SK-N-SH (cell line): ENCODE measurements around the gene DLGAP3. TPM values are rescaled to one million over a fixed set of nuclear protein-coding genes. Genes with fewer than 3 reads are reported as not detected.

ENCODE experiments used
- CTCF ChIA-PET: fragments of 300-600, 350-600 bp; formaldehyde crosslinking; extraction: SDS; loops from one replicate; lab custom pipeline; 2021; lab: Yijun Ruan, JAX
- POLR2A ChIA-PET: fragments of 350-600 bp; sonication (Branson Sonifier 250); formaldehyde crosslinking; extraction: SDS; loops from one replicate; lab custom pipeline; 2020; ENCODE audit warnings: antibody characterized with exemption, inconsistent platforms; lab: Yijun Ruan, JAX
- DNase-seq: peaks from one replicate; pipeline ENCODE4 v3.0.0; 2012
- H2AFZ ChIP-seq: fragments of 200-600 bp; sonication (generic); 2 replicates; pipeline ENCODE4 v1.8.1; 2016; ENCODE audit warnings: antibody characterized with exemption, mild to moderate bottlenecking, low read depth
- H3F3A ChIP-seq: fragments of 200-600 bp; sonication (generic); replicated peaks from 2 replicates; pipeline ENCODE3; 2016; ENCODE audit warnings: antibody characterized with exemption, mild to moderate bottlenecking; ENCODE audit not compliant: insufficient read depth
- H3K27ac ChIP-seq, 2 experiments: fragments of 200-500 bp in 1 of 2; fragments of 200-600 bp in 1 of 2; sonication (Bioruptor generic) in 1 of 2; sonication (generic), shearing (Covaris generic) in 1 of 2; 2 replicates each; pipeline versions ENCODE4 v1.5.1 to v1.6.1; 2014 to 2016; ENCODE audit warnings: low read depth in 2 of 2, inconsistent platforms in 1 of 2, low read length in 1 of 2, mild to moderate bottlenecking in 1 of 2, mixed read lengths in 1 of 2
- H3K27me3 ChIP-seq: fragments of 200-600 bp; sonication (generic), shearing (Covaris generic); 2 replicates; pipeline ENCODE4 v1.6.1; 2016; ENCODE audit warnings: mixed run types; ENCODE audit not compliant: insufficient read depth
- H3K36me3 ChIP-seq, 2 experiments: fragments of 200-500 bp in 1 of 2; fragments of 200-600 bp in 1 of 2; sonication (Bioruptor generic) in 1 of 2; sonication (generic) in 1 of 2; replicated peaks in 1 of 2; 2 replicates each; pipeline versions ENCODE3 to v1.5.1; 2014 to 2016; ENCODE audit warnings: low read length in 1 of 2, mild to moderate bottlenecking in 1 of 2; ENCODE audit not compliant: insufficient read depth in 2 of 2, control insufficient read depth in 1 of 2
- H3K4me1 ChIP-seq, 2 experiments: fragments of 200-500 bp in 1 of 2; fragments of 200-600 bp in 1 of 2; sonication (Bioruptor generic) in 1 of 2; sonication (generic), shearing (Covaris generic) in 1 of 2; 2 replicates each; pipeline versions ENCODE4 v1.5.1 to v1.6.1; 2014 to 2016; ENCODE audit warnings: low read depth in 1 of 2, low read length in 1 of 2, mixed run types in 1 of 2; ENCODE audit not compliant: insufficient read depth in 2 of 2, control insufficient read depth in 1 of 2
- H3K4me2 ChIP-seq: fragments of 200-600 bp; sonication (generic), shearing (Covaris generic); 2 replicates; pipeline ENCODE4 v1.6.1; 2017; ENCODE audit warnings: mixed run types
- H3K4me3 ChIP-seq, 2 experiments: fragments of 200-500 bp in 1 of 2; fragments of 200-600 bp in 1 of 2; sonication (Bioruptor generic) in 1 of 2; sonication (generic), shearing (Covaris generic) in 1 of 2; 2 replicates each; pipeline versions ENCODE4 v1.5.1 to v1.8.1; 2014 to 2016; ENCODE audit warnings: low read depth in 2 of 2, inconsistent platforms in 1 of 2, low read length in 1 of 2, mild to moderate bottlenecking in 1 of 2, mixed read lengths in 1 of 2, moderate library complexity in 1 of 2
- H3K79me2 ChIP-seq: fragments of 200-600 bp; sonication (generic); 2 replicates; pipeline ENCODE4 v1.8.1; 2017; ENCODE audit warnings: mild to moderate bottlenecking; ENCODE audit not compliant: insufficient read depth
- H3K9ac ChIP-seq: fragments of 200-600 bp; sonication (generic); 2 replicates; pipeline ENCODE4 v1.6.1; 2017; ENCODE audit warnings: mixed run types
- H3K9me2 ChIP-seq: fragments of 200-600 bp; sonication (generic); 2 replicates; pipeline ENCODE4 v1.6.1; 2017; ENCODE audit warnings: mixed run types
- H3K9me3 ChIP-seq: fragments of 200-600 bp; sonication (generic); 2 replicates; pipeline ENCODE4 v1.6.1; 2017; ENCODE audit warnings: mixed run types, mild to moderate bottlenecking, moderate library complexity
- H4K20me1 ChIP-seq: fragments of 200-600 bp; sonication (generic); 2 replicates; pipeline ENCODE4 v1.6.1; 2017; ENCODE audit warnings: mild to moderate bottlenecking, mixed run types; ENCODE audit not compliant: insufficient read depth
- CTCF ChIP-seq: fragments of 200-600 bp; sonication (generic); IDR thresholded peaks from 2 replicates; pipeline ENCODE4 v1.6.1; 2017; ENCODE audit warnings: antibody characterized with exemption, mild to moderate bottlenecking, moderate library complexity
- FOSL2 ChIP-seq: IDR thresholded peaks from 2 replicates; pipeline ENCODE4 v1.4.0; 2012; ENCODE audit warnings: low read depth, mild to moderate bottlenecking, moderate library complexity, borderline replicate concordance
- FOXJ3 ChIP-seq: sonication (generic); formaldehyde crosslinking; IDR thresholded peaks from 2 replicates; pipeline ENCODE4 v1.5.1; 2020; ENCODE audit warnings: mild to moderate bottlenecking, missing genetic modification reagents
- GATA2 ChIP-seq: sonication (generic); formaldehyde crosslinking; IDR thresholded peaks from 2 replicates; pipeline ENCODE4 v1.5.0; 2020; ENCODE audit warnings: mild to moderate bottlenecking, missing genetic modification reagents
- MAX ChIP-seq: IDR thresholded peaks from 2 replicates; pipeline ENCODE4 v1.4.0; 2012; ENCODE audit warnings: low read depth
- NRF1 ChIP-seq: IDR thresholded peaks from 2 replicates; pipeline ENCODE4 v1.6.1; 2012; ENCODE audit warnings: low read depth, mild to moderate bottlenecking, low read length
- PBX3 ChIP-seq: IDR thresholded peaks from 2 replicates; pipeline ENCODE4; 2012
- RCOR1 ChIP-seq: fragments of 150-350 bp; IDR thresholded peaks from 2 replicates; pipeline ENCODE4 v1.6.1; 2017; ENCODE audit warnings: antibody characterized with exemption, low read length
- REST ChIP-seq: IDR thresholded peaks from 2 replicates; pipeline ENCODE4 v1.6.1; 2012; ENCODE audit warnings: mild to moderate bottlenecking, low read depth, low read length, moderate library complexity
- RFX5 ChIP-seq: IDR thresholded peaks from 2 replicates; pipeline ENCODE4 v1.6.1; 2012; ENCODE audit warnings: mild to moderate bottlenecking, improper control_type of control experiment, low read length
- TAF1 ChIP-seq: IDR thresholded peaks from 2 replicates; pipeline ENCODE4 v1.6.1; 2012; ENCODE audit warnings: low read depth, mild to moderate bottlenecking, low read length, moderate library complexity, borderline replicate concordance
- TEAD4 ChIP-seq: IDR thresholded peaks from 2 replicates; pipeline ENCODE4 v1.4.0; 2012; ENCODE audit warnings: mild to moderate bottlenecking, borderline replicate concordance; ENCODE audit not compliant: insufficient read depth
- USF1 ChIP-seq: IDR thresholded peaks from 2 replicates; pipeline ENCODE4 v1.4.0; 2012; ENCODE audit warnings: low read depth, borderline replicate concordance
- WGBS: methylation state at CpG from one replicate; pipeline ENCODE4 v1.1.6; 2017; ENCODE audit warnings: low lambda C conversion rate; 5-methylcytosine and 5-hydroxymethylcytosine counted together
- polyA plus RNA-seq, 3 experiments: library from polyadenylated mRNA; depleted of rRNA; stranded (reverse); fragments of >200 nt; gene quantifications; 2 replicates each; pipeline ENCODE4 v1.2.3, GENCODE V29; 2012

The DLGAP3 gene
- polyA plus RNA-seq, 1 of the 3 experiments (the other 2 are of a cell fraction): 0.15 TPM

- no peaks in the 10 kb centered on the region for H3F3A ChIP-seq
- DNase-seq: no peak
- peaks cover 0 to 6% of the 10 kb centered on the region in 2 experiments; a peak in 1 of 4 replicates for H3K4me1 ChIP-seq
- no peaks in the 10 kb centered on the region for H4K20me1 ChIP-seq
- CTCF ChIA-PET: interaction anchor here (1.1 to 1.7 kb wide), 3 partner anchors 11 to 114 kb away, joined by 3 to 4 read pairs (median 3); partner anchors contain the start of genes SMIM12 and TMEM35B
- no peak overlapping the region for H3K4me2 ChIP-seq
- H3K9me3 ChIP-seq: 0 out of 2 replicates have a peak, but pooled peaks cover 4% of the 10 kb centered on the region
- H3K79me2 ChIP-seq: no peaks in the 10 kb centered on the region
- no peak overlapping the region for H3K4me3 ChIP-seq
- no peaks in the 10 kb centered on the region for H3K9me2 ChIP-seq
- no peak overlapping the region for H2AFZ ChIP-seq
- H3K27ac ChIP-seq: no peak overlapping the region
- POLR2A ChIA-PET: no interaction called here
- H3K27me3 ChIP-seq: no peaks in the 10 kb centered on the region
- H3K9ac ChIP-seq: no peak overlapping the region
- no peak for TF ChIP-seq MAX
- no peak for TF ChIP-seq NRF1
- TF ChIP-seq PBX3: no peak
- no peak for TF ChIP-seq REST
- TF ChIP-seq TAF1: no peak
- TF ChIP-seq GATA2 (CRISPR knock-in tag): no peak
- no peak for TF ChIP-seq TEAD4
- TF ChIP-seq FOSL2: no peak
- no peak for TF ChIP-seq CTCF
- no peak for TF ChIP-seq FOXJ3 (CRISPR knock-in tag)
- no peak for TF ChIP-seq USF1
- TF ChIP-seq RCOR1: no peak
- no peak for TF ChIP-seq RFX5
- WGBS: 60% methylated on average over 2 of the region's 3 CpGs
- H3K36me3 ChIP-seq: no peaks in the 10 kb centered on the region
These were observed 43.9 kb upstream of the DLGAP3 start for GRCh38 chr1:34973326-34973725.
